GM21529 (cell line): ENCODE measurements around the gene RIPOR2.
"Not testable (repeated sequence)": the region's sequence is repeated elsewhere in the genome, so short reads cannot be mapped to it uniquely, and the experiment has no call there.

Experiments
- ATAC-seq: cut with Tn5 transposase; IDR thresholded peaks from one replicate; pipeline ENCODE4 v1.9.1; 2021; ENCODE audit not compliant: unreplicated experiment

RIPOR2 gene

GRCh38 chr6:24926192-24926591 lies 9.6 kb downstream of the RIPOR2 start:
- ATAC-seq = no peak

- ATAC-seq = no peak
These were observed 10.1 kb downstream of the RIPOR2 start for GRCh38 chr6:24925661-24926060.

GRCh38 chr6:24924580-24925356 lies 11.0 kb downstream of the RIPOR2 start:
- no peak for ATAC-seq

GRCh38 chr6:24923885-24924401 lies 11.8 kb downstream of the RIPOR2 start:
- ATAC-seq = no peak

- no peak for ATAC-seq
These were observed 12.9 kb downstream of the RIPOR2 start for GRCh38 chr6:24922814-24923213.

GRCh38 chr6:24922170-24922569 lies 13.6 kb downstream of the RIPOR2 start:
- ATAC-seq = no peak

- ATAC-seq = no peak
These were observed 15.6 kb downstream of the RIPOR2 start for GRCh38 chr6:24920136-24920535.

GRCh38 chr6:24919056-24919892 lies 16.5 kb downstream of the RIPOR2 start:
- peak; percentile 66 for ATAC-seq

- no peak for ATAC-seq
These were observed 17.1 kb downstream of the RIPOR2 start for GRCh38 chr6:24918641-24919055.

- no peak for ATAC-seq
These were observed 19.3 kb downstream of the RIPOR2 start for GRCh38 chr6:24916496-24916895.

GRCh38 chr6:24915641-24916040 lies 20.1 kb downstream of the RIPOR2 start:
- ATAC-seq = no peak

GRCh38 chr6:24914082-24914481 lies 21.7 kb downstream of the RIPOR2 start:
- ATAC-seq = not testable (repeated sequence)

GRCh38 chr6:24911796-24912382 lies 23.9 kb downstream of the RIPOR2 start:
- no peak for ATAC-seq

- ATAC-seq = peak; percentile 26
These were observed 24.6 kb downstream of the RIPOR2 start for GRCh38 chr6:24910961-24911725.

GRCh38 chr6:24910331-24910960 lies 25.3 kb downstream of the RIPOR2 start:
- peak; percentile 56 for ATAC-seq

- no peak for ATAC-seq
These were observed 26.2 kb downstream of the RIPOR2 start for GRCh38 chr6:24909241-24910216.

GRCh38 chr6:24908650-24909035 lies 27.1 kb downstream of the RIPOR2 start:
- no peak for ATAC-seq

- no peak for ATAC-seq
These were observed 27.7 kb downstream of the RIPOR2 start for GRCh38 chr6:24907919-24908649.
